ENCODE data around the gene ADAMTS17.
A peak's percentile ranks its signal among the peaks of the same experiment; 100 is the strongest.
"Not testable (repeated sequence)": the region's sequence is repeated elsewhere in the genome, so short reads cannot be mapped to it uniquely, and the experiment has no call there.

ADAMTS17 gene

GRCh38 chr15:99929266-99929665 is 412.5 kb downstream of the ADAMTS17 start:
- no peak overlapping the region for H3K27ac ChIP-seq
- TF ChIP-seq CTCF (conservative IDR thresholded peaks at IDR 0.05) (no peak), ZFX (IDR thresholded peaks at IDR 0.05) (no peak)

GRCh38 chr15:99928429-99928981 is 413.3 kb downstream of the ADAMTS17 start:
- TF ChIP-seq CTCF (conservative IDR thresholded peaks at IDR 0.05) (peak; percentile 51), ZFX (IDR thresholded peaks at IDR 0.05) (no peak)
- H3K27ac ChIP-seq: 0 out of 2 replicates have a peak overlapping the region, but pooled peaks have one; percentile 11

- H3K27ac ChIP-seq: not testable (repeated sequence)
Measured at GRCh38 chr15:99926532-99926931, 415.2 kb downstream of the ADAMTS17 start.

- no peak overlapping the region for H3K27ac ChIP-seq
- TF ChIP-seq ZFX (IDR thresholded peaks at IDR 0.05): no peak
- no peak for TF ChIP-seq CTCF (conservative IDR thresholded peaks at IDR 0.05)
Measured at GRCh38 chr15:99925661-99926461, 415.9 kb downstream of the ADAMTS17 start.

GRCh38 chr15:99923711-99924110 is 418.1 kb downstream of the ADAMTS17 start:
- H3K27ac ChIP-seq: no peak overlapping the region
- TF ChIP-seq ZFX (IDR thresholded peaks at IDR 0.05) (no peak), CTCF (conservative IDR thresholded peaks at IDR 0.05) (no peak)
